Endothelial cell of umbilical vein (primary cell): ENCODE measurements around the gene KCNAB2. TPM values are rescaled to one million over a fixed set of nuclear protein-coding genes. Genes with fewer than 3 reads are reported as not detected.

Source experiments
- BruUV-seq: library from RNA; stranded (reverse); fragments of 400-500 nt; replicated peaks from 2 replicates; lab custom pipeline; 2021; lab: Mats Ljungman, UMichigan
- CTCF ChIA-PET: fragments of 300-600, 350-600 bp; sonication (Branson Sonifier 250); formaldehyde crosslinking; loops from one replicate; lab custom pipeline; 2021; ENCODE audit warnings: antibody characterized with exemption, inconsistent platforms; lab: Charles Lee
- POLR2A ChIA-PET: fragments of 300-600, 350-600 bp; sonication (Branson Sonifier 250); formaldehyde crosslinking; loops from one replicate; lab custom pipeline; 2021; ENCODE audit warnings: antibody characterized with exemption, inconsistent platforms; lab: Charles Lee
- DNase-seq: peaks from one replicate; pipeline ENCODE4 v3.0.0-alpha.2; 2011; ENCODE audit warnings: low read depth, low spot score
- FAIRE-seq: peaks from 2 replicates; lab custom pipeline; 2011; peaks lifted over from hg19 to GRCh38; lab: Jason Lieb, UNC
- H2AFZ ChIP-seq: 2 replicates; pipeline ENCODE4 v1.6.0; 2012; ENCODE audit warnings: low read depth, low read length, control low read depth, inconsistent platforms
- H3K27ac ChIP-seq: 2 replicates; pipeline ENCODE4 v1.5.1; 2011; ENCODE audit warnings: low read depth, mild to moderate bottlenecking, control low read depth, low read length, moderate library complexity; ENCODE audit not compliant: insufficient read depth
- H3K27me3 ChIP-seq, 2 experiments: 2 replicates each; pipeline versions ENCODE4 v1.6.0 to v1.6.1; 2011; ENCODE audit warnings: low read length in 2 of 2, mixed read lengths in 1 of 2; ENCODE audit not compliant: control insufficient read depth in 2 of 2, insufficient read depth in 2 of 2
- H3K36me3 ChIP-seq, 2 experiments: 2 replicates in 1 of 2; 3 replicates in 1 of 2; pipeline ENCODE4 v1.5.1; 2011; ENCODE audit warnings: low read length in 2 of 2, mild to moderate bottlenecking in 1 of 2, moderate library complexity in 1 of 2; ENCODE audit not compliant: control insufficient read depth in 2 of 2, insufficient read depth in 2 of 2; ENCODE audit errors: extremely low read depth in 1 of 2
- H3K4me1 ChIP-seq: 3 replicates; pipeline ENCODE4 v1.5.1; 2011; ENCODE audit warnings: mild to moderate bottlenecking, low read length; ENCODE audit not compliant: control insufficient read depth, insufficient read depth; ENCODE audit errors: extremely low read depth
- H3K4me2 ChIP-seq: 2 replicates; pipeline ENCODE4 v1.6.1; 2011; ENCODE audit warnings: low read length, control low read depth, mixed read lengths; ENCODE audit not compliant: insufficient read depth
- H3K4me3 ChIP-seq, 3 experiments: fragments of 200-600 bp in 1 of 3; sonication (generic), shearing (Covaris generic) in 1 of 3; replicated peaks in 1 of 3; 2 replicates each; pipeline ENCODE4 v1.5.1; 2011 to 2016; ENCODE audit warnings: control low read depth in 3 of 3, low read length in 3 of 3, mild to moderate bottlenecking in 2 of 3, inconsistent platforms in 1 of 3, low read depth in 1 of 3, moderate library complexity in 1 of 3; ENCODE audit not compliant: insufficient read depth in 1 of 3
- H3K79me2 ChIP-seq: 2 replicates; pipeline ENCODE4 v1.6.0; 2012; ENCODE audit warnings: low read length, inconsistent platforms; ENCODE audit not compliant: control insufficient read depth, insufficient read depth
- H3K9ac ChIP-seq: replicated peaks from 2 replicates; pipeline ENCODE3; 2011; ENCODE audit warnings: low read length, control low read depth; ENCODE audit not compliant: insufficient read depth; ENCODE audit errors: extremely low read depth
- H3K9me1 ChIP-seq: replicated peaks from 3 replicates; pipeline ENCODE4 v1.6.0; 2011; ENCODE audit warnings: mild to moderate bottlenecking, low read length; ENCODE audit not compliant: control insufficient read depth, insufficient read depth; ENCODE audit errors: extremely low read depth
- H3K9me3 ChIP-seq: replicated peaks from 2 replicates; pipeline ENCODE4 v1.5.1; 2012; ENCODE audit warnings: low read length, inconsistent platforms; ENCODE audit not compliant: control insufficient read depth, insufficient read depth
- H4K20me1 ChIP-seq: replicated peaks from 2 replicates; pipeline ENCODE3; 2011; ENCODE audit warnings: mild to moderate bottlenecking, low read length; ENCODE audit not compliant: control insufficient read depth, insufficient read depth; ENCODE audit errors: extremely low read depth
- EZH2 ChIP-seq: IDR thresholded peaks from 2 replicates; pipeline ENCODE4 v1.6.1; 2012; ENCODE audit warnings: borderline replicate concordance, low read depth, mild to moderate bottlenecking, moderate library complexity, low read length, inconsistent platforms; ENCODE audit not compliant: severe bottlenecking
- FOS ChIP-seq: IDR thresholded peaks from 2 replicates; pipeline ENCODE4 v1.6.1; 2011; ENCODE audit warnings: mild to moderate bottlenecking, low read length, moderate library complexity, borderline replicate concordance; ENCODE audit not compliant: insufficient read depth
- JUN ChIP-seq: IDR thresholded peaks from 2 replicates; pipeline ENCODE4 v1.6.1; 2011; ENCODE audit warnings: borderline replicate concordance, low read depth; ENCODE audit not compliant: insufficient read length, insufficient read depth
- MYC ChIP-seq: IDR thresholded peaks from one replicate; pipeline ENCODE4 v1.6.1; 2011; ENCODE audit warnings: mild to moderate bottlenecking, low read depth, low read length
- POLR2A ChIP-seq: IDR thresholded peaks from 2 replicates; pipeline ENCODE4 v1.6.1; 2012; ENCODE audit warnings: low read depth, mild to moderate bottlenecking, control low read depth, low read length
- POLR2AphosphoS5 ChIP-seq: IDR thresholded peaks from 2 replicates; pipeline ENCODE4 v1.6.1; 2012; ENCODE audit warnings: low read depth, mild to moderate bottlenecking, control low read depth, low read length, moderate library complexity; ENCODE audit not compliant: insufficient read depth
- dilution Hi-C: fragments of 300-500 bp; cut with MboI; formaldehyde crosslinking; loops from one replicate; pipeline ENCODE4 v1.15.0; 2019; ENCODE audit warnings: low sequenced_read_pairs; ENCODE audit not compliant: extremely low pct_ligation_motif_present
- intact Hi-C: fragments of 100-400 bp; cut with micrococcal nuclease; formaldehyde crosslinking; loops from one replicate; pipeline ENCODE4 v1.10.0; 2022
- polyA plus RNA-seq, 4 experiments: library from polyadenylated mRNA; depleted of rRNA in 3 of 4; stranded (reverse) in 3 of 4; unstranded in 1 of 4; fragments of >200 nt; gene quantifications; 2 replicates each; pipeline versions ENCODE4 v1.2.1 to v1.2.3, GENCODE V29; 2011 to 2012; ENCODE audit warnings: missing spikeins in 1 of 4
- total RNA-seq: library from RNA; stranded (reverse); gene quantifications from 2 replicates; pipeline ENCODE4 v1.2.3, GENCODE V29; 2021
- TF ChIP-seq, protein P1 (sequence below), 2 donors: IDR thresholded peaks; 1 replicate in 1 of 2; 2 replicates in 1 of 2; pipeline ENCODE4 v1.5.1; 2011; ENCODE audit warnings: low read length in 2 of 2, mild to moderate bottlenecking in 2 of 2, moderate library complexity in 2 of 2, control low read depth in 1 of 2, inconsistent platforms in 1 of 2, low read depth in 1 of 2; ENCODE audit not compliant: insufficient read depth in 1 of 2; ENCODE audit errors: extremely low read depth in 1 of 2
- TF ChIP-seq, protein P2 (sequence below): IDR thresholded peaks from 2 replicates; pipeline ENCODE4 v1.6.1; 2011; ENCODE audit not compliant: insufficient read depth, insufficient read length

KCNAB2 gene
- total and polyA plus RNA-seq, 2 donors (not counting 3 experiments of a cell fraction or from before 2014, with no cell fraction given): 2.4 to 3.8 TPM

DNA sequence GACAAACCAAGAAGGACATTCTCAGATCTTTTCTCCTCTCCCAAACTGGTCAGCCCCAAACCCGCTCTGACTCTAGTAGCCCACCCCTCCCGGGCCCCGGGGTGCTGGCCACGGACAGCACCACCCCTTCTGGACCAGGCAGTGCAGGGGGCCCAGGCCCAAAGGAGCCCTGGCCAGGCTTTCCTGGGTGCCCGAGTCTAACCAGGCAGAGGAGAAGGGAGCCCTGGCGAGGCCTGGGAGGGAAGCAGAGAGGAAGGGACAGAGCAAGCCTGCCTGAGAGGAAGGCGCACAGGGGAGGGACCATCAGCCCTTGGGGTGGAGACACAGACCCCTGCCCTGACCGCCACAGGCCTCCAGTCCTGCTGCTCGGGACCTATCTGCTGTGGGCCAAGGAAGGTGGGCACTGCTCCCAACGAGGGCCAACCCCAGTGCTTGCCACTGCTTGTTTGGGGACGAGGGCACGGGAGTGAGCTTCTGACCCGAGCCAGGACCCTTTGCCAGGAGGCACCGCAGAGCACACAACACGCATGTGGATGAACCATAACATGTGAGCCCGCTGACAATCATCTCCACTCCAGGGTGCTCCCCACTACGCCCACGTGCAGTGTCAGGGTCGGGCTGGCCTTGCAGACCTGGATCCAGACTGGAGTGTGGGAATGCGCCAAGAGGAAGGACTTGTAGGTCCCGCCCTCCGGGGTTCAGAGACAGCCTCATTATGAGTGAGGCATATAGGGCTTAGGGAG lies 57.6 kb downstream of the KCNAB2 start:
- H3K4me2 ChIP-seq: no peak overlapping the region
- no peaks in the 10 kb centered on the region for H3K79me2 ChIP-seq
- FAIRE-seq: no peak
- no peaks in the 10 kb centered on the region for H4K20me1 ChIP-seq
- no peak overlapping the region for H2AFZ ChIP-seq
- H3K4me3 ChIP-seq: no peak overlapping the region
- H3K9ac ChIP-seq: no peak overlapping the region
- no TSS peak for BruUV-seq
- no peak for DNase-seq
- no peaks in the 10 kb centered on the region for H3K9me3 ChIP-seq
- no peaks in the 10 kb centered on the region for H3K36me3 ChIP-seq
- CTCF ChIA-PET: no interaction called here
- H3K27me3 ChIP-seq: no peaks in the 10 kb centered on the region
- no peak overlapping the region for H3K27ac ChIP-seq
- H3K9me1 ChIP-seq: no peaks in the 10 kb centered on the region
- intact Hi-C loops (no loop called here), dilution Hi-C loops (no loop called here)
- H3K4me1 ChIP-seq: no peaks in the 10 kb centered on the region
- POLR2A ChIA-PET: no interaction called here
- TF ChIP-seq, protein P1, sequence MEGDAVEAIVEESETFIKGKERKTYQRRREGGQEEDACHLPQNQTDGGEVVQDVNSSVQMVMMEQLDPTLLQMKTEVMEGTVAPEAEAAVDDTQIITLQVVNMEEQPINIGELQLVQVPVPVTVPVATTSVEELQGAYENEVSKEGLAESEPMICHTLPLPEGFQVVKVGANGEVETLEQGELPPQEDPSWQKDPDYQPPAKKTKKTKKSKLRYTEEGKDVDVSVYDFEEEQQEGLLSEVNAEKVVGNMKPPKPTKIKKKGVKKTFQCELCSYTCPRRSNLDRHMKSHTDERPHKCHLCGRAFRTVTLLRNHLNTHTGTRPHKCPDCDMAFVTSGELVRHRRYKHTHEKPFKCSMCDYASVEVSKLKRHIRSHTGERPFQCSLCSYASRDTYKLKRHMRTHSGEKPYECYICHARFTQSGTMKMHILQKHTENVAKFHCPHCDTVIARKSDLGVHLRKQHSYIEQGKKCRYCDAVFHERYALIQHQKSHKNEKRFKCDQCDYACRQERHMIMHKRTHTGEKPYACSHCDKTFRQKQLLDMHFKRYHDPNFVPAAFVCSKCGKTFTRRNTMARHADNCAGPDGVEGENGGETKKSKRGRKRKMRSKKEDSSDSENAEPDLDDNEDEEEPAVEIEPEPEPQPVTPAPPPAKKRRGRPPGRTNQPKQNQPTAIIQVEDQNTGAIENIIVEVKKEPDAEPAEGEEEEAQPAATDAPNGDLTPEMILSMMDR (IDR thresholded peaks at IDR 0.05; ENCODE audit: extremely low read depth in 1 of 2, insufficient read depth in 1 of 2, low read depth in 1 of 2, low read length in 2 of 2): no peak
- no peak for TF ChIP-seq FOS

DNA sequence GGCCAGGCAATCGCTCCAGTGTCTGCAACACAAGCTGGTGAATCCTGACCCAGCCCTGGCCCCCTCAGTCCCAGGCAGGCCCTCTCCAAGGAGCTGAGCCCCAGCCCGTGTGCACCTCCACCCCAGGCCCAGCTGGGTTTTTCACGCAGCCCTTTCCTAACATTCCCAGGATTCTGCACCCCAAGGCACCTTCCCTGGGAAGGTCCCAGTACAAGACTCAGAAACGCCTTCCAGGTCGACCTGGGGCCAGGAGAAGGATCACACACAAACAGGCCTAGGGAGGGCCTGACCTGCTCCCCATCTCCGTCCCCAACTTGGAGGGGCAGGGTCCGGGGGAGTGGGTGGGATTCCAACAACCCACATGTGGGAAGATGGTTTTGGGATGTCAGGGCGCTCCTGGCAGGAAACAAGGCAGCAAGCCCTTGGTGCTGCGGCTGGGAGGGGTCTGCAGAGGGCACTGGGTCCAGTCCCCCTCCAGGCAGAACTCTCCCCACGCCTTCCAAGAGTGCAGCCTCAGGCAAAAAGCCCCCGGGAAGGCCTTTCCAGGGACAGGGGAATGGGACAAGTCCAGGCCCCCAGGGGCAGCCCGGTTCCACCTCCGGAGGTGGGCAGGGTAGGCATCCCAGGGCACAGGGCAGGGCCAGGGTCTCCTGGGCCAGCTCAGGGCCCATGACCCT lies 58.3 kb downstream of the KCNAB2 start:
- dilution Hi-C loops (no loop called here), intact Hi-C loops (no loop called here)
- Histone ChIP-seq H3K4me2 (no peak overlapping the region), H4K20me1 (no peaks in the 10 kb centered on the region), H3K9me1 (no peaks in the 10 kb centered on the region), H3K79me2 (no peaks in the 10 kb centered on the region), H2AFZ (no peak overlapping the region), H3K9me3 (no peaks in the 10 kb centered on the region), H3K4me3 (no peak overlapping the region), H3K4me1 (no peaks in the 10 kb centered on the region), H3K27ac (no peak overlapping the region), H3K36me3 (no peaks in the 10 kb centered on the region), H3K27me3 (no peaks in the 10 kb centered on the region), H3K9ac (no peak overlapping the region)
- no peak for TF ChIP-seq MYC
- no peak for TF ChIP-seq JUN
- TF ChIP-seq, protein P1 (IDR thresholded peaks at IDR 0.05; ENCODE audit: extremely low read depth in 1 of 2, insufficient read depth in 1 of 2, low read depth in 1 of 2, low read length in 2 of 2): no peak
- no peak for TF ChIP-seq POLR2AphosphoS5
- TF ChIP-seq EZH2: no peak
- no peak for TF ChIP-seq POLR2A
- TF ChIP-seq, protein P2, sequence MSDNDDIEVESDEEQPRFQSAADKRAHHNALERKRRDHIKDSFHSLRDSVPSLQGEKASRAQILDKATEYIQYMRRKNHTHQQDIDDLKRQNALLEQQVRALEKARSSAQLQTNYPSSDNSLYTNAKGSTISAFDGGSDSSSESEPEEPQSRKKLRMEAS: no peak
- BruUV-seq: no TSS peak
- CTCF ChIA-PET: interaction anchor here (1.9 kb wide), 1 partner anchor 141 kb away, joined by 7 read pairs; no protein-coding TSS in a partner anchor
- DNase-seq (no peak), FAIRE-seq (no peak)
- POLR2A ChIA-PET: no interaction called here
